ENCODE measurements around the gene NLGN1.
"Not testable (repeated sequence)": the region's sequence is repeated elsewhere in the genome, so short reads cannot be mapped to it uniquely, and the experiment has no call there.

Gene NLGN1

GRCh38 chr3:174204765-174205164, 807.2 kb downstream of the NLGN1 start:
- Histone ChIP-seq H3K4me1 (ENCODE audit: control insufficient read depth, insufficient read depth, low read length) (peaks cover 1% of the 10 kb centered on the region; the same call in 1 of the 2 replicates), H3K36me3 (ENCODE audit: control insufficient read depth, insufficient read depth, low read length) (no peaks in the 10 kb centered on the region), H3K27ac (ENCODE audit: low read length) (no peak overlapping the region), H3K4me3 (ENCODE audit: low read length) (no peak overlapping the region), H3K9me3 (ENCODE audit: control insufficient read depth, insufficient read depth, low read length) (no peaks in the 10 kb centered on the region), H3K27me3 (ENCODE audit: control insufficient read depth, insufficient read depth, low read length) (no peaks in the 10 kb centered on the region)
- no CpG with 5 or more reads among the region's 1 CpG for WGBS (ENCODE audit: insufficient coverage, insufficient read length)
- DNase-seq (ENCODE audit: low read depth, low spot score) = no peak

- Histone ChIP-seq H3K27me3 (ENCODE audit: control insufficient read depth, insufficient read depth, low read length) (no peaks in the 10 kb centered on the region), H3K9me3 (ENCODE audit: control insufficient read depth, insufficient read depth, low read length) (no peaks in the 10 kb centered on the region), H3K4me1 (ENCODE audit: control insufficient read depth, insufficient read depth, low read length) (no peaks in the 10 kb centered on the region; the same call in 1 of the 2 replicates), H3K36me3 (ENCODE audit: control insufficient read depth, insufficient read depth, low read length) (no peaks in the 10 kb centered on the region), H3K4me3 (ENCODE audit: low read length) (no peak overlapping the region), H3K27ac (ENCODE audit: low read length) (no peak overlapping the region)
- no CpG with 5 or more reads among the region's 4 CpGs for WGBS (ENCODE audit: insufficient coverage, insufficient read length)
- DNase-seq (ENCODE audit: low read depth, low spot score) = no peak
These were observed 809.2 kb downstream of the NLGN1 start for GRCh38 chr3:174206607-174207192.

- DNase-seq (ENCODE audit: low read depth, low spot score) = no peak
- no CpG with 5 or more reads among the region's 2 CpGs for WGBS (ENCODE audit: insufficient coverage, insufficient read length)
- H3K9me3 ChIP-seq (ENCODE audit: control insufficient read depth, insufficient read depth, low read length) = no peaks in the 10 kb centered on the region
- no peaks in the 10 kb centered on the region for H3K36me3 ChIP-seq (ENCODE audit: control insufficient read depth, insufficient read depth, low read length)
- no peaks in the 10 kb centered on the region for H3K27me3 ChIP-seq (ENCODE audit: control insufficient read depth, insufficient read depth, low read length)
- no peak overlapping the region for H3K4me3 ChIP-seq (ENCODE audit: low read length)
- no peak overlapping the region for H3K27ac ChIP-seq (ENCODE audit: low read length)
- no peaks in the 10 kb centered on the region; the same call in 1 of the 2 replicates for H3K4me1 ChIP-seq (ENCODE audit: control insufficient read depth, insufficient read depth, low read length)
These were observed 810.6 kb downstream of the NLGN1 start for GRCh38 chr3:174208161-174208560.

- not testable (repeated sequence) for H3K4me3 ChIP-seq (ENCODE audit: low read length); H3K9me3 ChIP-seq (ENCODE audit: control insufficient read depth, insufficient read depth, low read length); H3K36me3 ChIP-seq (ENCODE audit: control insufficient read depth, insufficient read depth, low read length); H3K27me3 ChIP-seq (ENCODE audit: control insufficient read depth, insufficient read depth, low read length); H3K4me1 ChIP-seq (ENCODE audit: control insufficient read depth, insufficient read depth, low read length); DNase-seq (ENCODE audit: low read depth, low spot score); H3K27ac ChIP-seq (ENCODE audit: low read length)
- no CpG with 5 or more reads among the region's 24 CpGs for WGBS (ENCODE audit: insufficient coverage, insufficient read length)
These were observed 814.4 kb downstream of the NLGN1 start for GRCh38 chr3:174211896-174212295.

GRCh38 chr3:174215456-174215855, 817.9 kb downstream of the NLGN1 start:
- Histone ChIP-seq H3K4me3 (ENCODE audit: low read length) (no peak overlapping the region), H3K4me1 (ENCODE audit: control insufficient read depth, insufficient read depth, low read length) (peaks cover 1% of the 10 kb centered on the region; the same call in 1 of the 2 replicates), H3K9me3 (ENCODE audit: control insufficient read depth, insufficient read depth, low read length) (no peaks in the 10 kb centered on the region), H3K27me3 (ENCODE audit: control insufficient read depth, insufficient read depth, low read length) (no peaks in the 10 kb centered on the region), H3K27ac (ENCODE audit: low read length) (no peak overlapping the region), H3K36me3 (ENCODE audit: control insufficient read depth, insufficient read depth, low read length) (no peaks in the 10 kb centered on the region)
- DNase-seq (ENCODE audit: low read depth, low spot score) = no peak
- no CpG with 5 or more reads among the region's 5 CpGs for WGBS (ENCODE audit: insufficient coverage, insufficient read length)

GRCh38 chr3:174216019-174216418, 818.5 kb downstream of the NLGN1 start:
- Histone ChIP-seq H3K27me3 (ENCODE audit: control insufficient read depth, insufficient read depth, low read length) (no peaks in the 10 kb centered on the region), H3K9me3 (ENCODE audit: control insufficient read depth, insufficient read depth, low read length) (no peaks in the 10 kb centered on the region), H3K27ac (ENCODE audit: low read length) (no peak overlapping the region), H3K4me3 (ENCODE audit: low read length) (no peak overlapping the region), H3K4me1 (ENCODE audit: control insufficient read depth, insufficient read depth, low read length) (peaks cover 1% of the 10 kb centered on the region; the same call in 1 of the 2 replicates), H3K36me3 (ENCODE audit: control insufficient read depth, insufficient read depth, low read length) (no peaks in the 10 kb centered on the region)
- DNase-seq (ENCODE audit: low read depth, low spot score) = no peak
- no CpG with 5 or more reads among the region's 2 CpGs for WGBS (ENCODE audit: insufficient coverage, insufficient read length)

GRCh38 chr3:174216946-174217718, 819.6 kb downstream of the NLGN1 start:
- no CpG with 5 or more reads among the region's 3 CpGs for WGBS (ENCODE audit: insufficient coverage, insufficient read length)
- Histone ChIP-seq H3K9me3 (ENCODE audit: control insufficient read depth, insufficient read depth, low read length) (no peaks in the 10 kb centered on the region), H3K4me1 (ENCODE audit: control insufficient read depth, insufficient read depth, low read length) (peaks cover 1% of the 10 kb centered on the region; the same call in 1 of the 2 replicates), H3K27ac (ENCODE audit: low read length) (no peak overlapping the region), H3K4me3 (ENCODE audit: low read length) (no peak overlapping the region), H3K36me3 (ENCODE audit: control insufficient read depth, insufficient read depth, low read length) (no peaks in the 10 kb centered on the region), H3K27me3 (ENCODE audit: control insufficient read depth, insufficient read depth, low read length) (no peaks in the 10 kb centered on the region)
- DNase-seq (ENCODE audit: low read depth, low spot score) = no peak

- no CpG with 5 or more reads among the region's 1 CpG for WGBS (ENCODE audit: insufficient coverage, insufficient read length)
- Histone ChIP-seq H3K27ac (ENCODE audit: low read length) (no peak overlapping the region), H3K36me3 (ENCODE audit: control insufficient read depth, insufficient read depth, low read length) (no peaks in the 10 kb centered on the region), H3K9me3 (ENCODE audit: control insufficient read depth, insufficient read depth, low read length) (no peaks in the 10 kb centered on the region), H3K4me1 (ENCODE audit: control insufficient read depth, insufficient read depth, low read length) (peaks cover 1% of the 10 kb centered on the region; the same call in 1 of the 2 replicates), H3K4me3 (ENCODE audit: low read length) (no peak overlapping the region), H3K27me3 (ENCODE audit: control insufficient read depth, insufficient read depth, low read length) (no peaks in the 10 kb centered on the region)
- DNase-seq (ENCODE audit: low read depth, low spot score) = no peak
These were observed 820.5 kb downstream of the NLGN1 start for GRCh38 chr3:174218016-174218415.

- DNase-seq (ENCODE audit: low read depth, low spot score) = no peak
- H3K4me3 ChIP-seq (ENCODE audit: low read length) = no peak overlapping the region
- H3K27me3 ChIP-seq (ENCODE audit: control insufficient read depth, insufficient read depth, low read length) = no peaks in the 10 kb centered on the region
- no CpG with 5 or more reads among the region's 3 CpGs for WGBS (ENCODE audit: insufficient coverage, insufficient read length)
- no peaks in the 10 kb centered on the region for H3K36me3 ChIP-seq (ENCODE audit: control insufficient read depth, insufficient read depth, low read length)
- H3K9me3 ChIP-seq (ENCODE audit: control insufficient read depth, insufficient read depth, low read length) = no peaks in the 10 kb centered on the region
- no peak overlapping the region for H3K27ac ChIP-seq (ENCODE audit: low read length)
- H3K4me1 ChIP-seq (ENCODE audit: control insufficient read depth, insufficient read depth, low read length) = peaks cover 1% of the 10 kb centered on the region; the same call in 1 of the 2 replicates
These were observed 822.2 kb downstream of the NLGN1 start for GRCh38 chr3:174219738-174220137.

- H3K9me3 ChIP-seq (ENCODE audit: control insufficient read depth, insufficient read depth, low read length) = no peaks in the 10 kb centered on the region
- no peak for DNase-seq (ENCODE audit: low read depth, low spot score)
- no peaks in the 10 kb centered on the region for H3K4me1 ChIP-seq (ENCODE audit: control insufficient read depth, insufficient read depth, low read length)
- H3K4me3 ChIP-seq (ENCODE audit: low read length) = no peak overlapping the region
- WGBS (ENCODE audit: insufficient coverage, insufficient read length) = no CpG with 5 or more reads among the region's 4 CpGs
- no peak overlapping the region for H3K27ac ChIP-seq (ENCODE audit: low read length)
- H3K27me3 ChIP-seq (ENCODE audit: control insufficient read depth, insufficient read depth, low read length) = no peaks in the 10 kb centered on the region
- no peaks in the 10 kb centered on the region for H3K36me3 ChIP-seq (ENCODE audit: control insufficient read depth, insufficient read depth, low read length)
These were observed 823.4 kb downstream of the NLGN1 start for GRCh38 chr3:174220775-174221554.
